GM13976 (cell line): ENCODE measurements around the gene PPP1R18.

Experiments used
- DNase-seq: peaks from one replicate; pipeline ENCODE4 v3.0.0; 2012; ENCODE audit warnings: low spot score
- in situ Hi-C: fragments of 300-500 bp; cut with MboI; formaldehyde crosslinking; loops from one replicate; pipeline ENCODE4 v1.12.0; 2022; ENCODE audit warnings: low sequenced_read_pairs, mixed read lengths, inconsistent platforms; ENCODE audit not compliant: unreplicated experiment
- TF ChIP-seq, protein P1 (sequence below): IDR thresholded peaks from 2 replicates; pipeline ENCODE4 v1.5.1; 2012; ENCODE audit warnings: borderline replicate concordance, mild to moderate bottlenecking; ENCODE audit not compliant: insufficient read depth; ENCODE audit errors: extremely low read depth, missing control alignments, control extremely low read depth

Gene PPP1R18

DNA sequence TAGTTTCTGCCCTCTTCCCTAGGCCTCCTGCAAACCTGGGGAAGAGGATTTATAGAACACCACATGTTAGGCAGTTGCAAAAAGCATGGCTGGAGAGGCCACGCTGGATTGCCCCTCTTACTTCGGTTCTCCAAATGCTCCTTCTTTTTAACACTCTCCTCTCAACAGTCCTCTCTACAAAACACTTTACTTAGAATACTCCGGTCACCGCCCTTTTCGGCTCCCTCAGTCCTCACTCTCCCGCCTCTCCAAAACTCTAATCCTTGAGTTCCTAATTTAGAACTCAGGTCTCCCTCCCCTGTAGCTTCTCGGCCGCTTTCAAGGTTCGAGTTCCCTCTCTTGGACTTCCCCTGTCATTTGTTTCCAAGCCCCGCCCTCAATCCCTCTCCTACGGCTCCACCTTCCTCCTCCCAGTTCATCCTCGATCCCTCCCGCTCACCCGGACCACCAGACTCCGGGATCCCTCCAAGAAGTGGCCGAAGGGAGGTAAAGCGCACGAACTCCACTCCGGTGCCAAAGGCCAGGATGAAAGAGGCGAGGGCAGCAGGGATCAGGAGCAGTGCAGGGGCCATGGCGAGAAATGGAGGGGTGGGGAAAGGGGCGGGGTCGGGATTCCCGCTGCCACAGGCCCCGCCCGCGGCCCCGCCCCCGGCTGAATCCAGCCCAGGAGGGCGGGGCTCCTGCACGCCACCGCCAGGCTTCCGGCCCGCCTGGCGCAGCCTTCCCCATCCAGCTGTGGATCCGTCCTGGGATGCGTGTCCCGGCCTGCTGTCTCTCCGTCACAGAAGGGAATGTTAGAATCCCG is 4.2 kb upstream of the PPP1R18 start, which contains the start of gene NRM:
NRM (minus strand) TSS at position 582 of the 805 bp plus-strand sequence; CDS start at position 572, 10 bp downstream.
- in situ Hi-C loops, result no loop called here
- peak; percentile 91 for DNase-seq
- TF ChIP-seq, protein P1, sequence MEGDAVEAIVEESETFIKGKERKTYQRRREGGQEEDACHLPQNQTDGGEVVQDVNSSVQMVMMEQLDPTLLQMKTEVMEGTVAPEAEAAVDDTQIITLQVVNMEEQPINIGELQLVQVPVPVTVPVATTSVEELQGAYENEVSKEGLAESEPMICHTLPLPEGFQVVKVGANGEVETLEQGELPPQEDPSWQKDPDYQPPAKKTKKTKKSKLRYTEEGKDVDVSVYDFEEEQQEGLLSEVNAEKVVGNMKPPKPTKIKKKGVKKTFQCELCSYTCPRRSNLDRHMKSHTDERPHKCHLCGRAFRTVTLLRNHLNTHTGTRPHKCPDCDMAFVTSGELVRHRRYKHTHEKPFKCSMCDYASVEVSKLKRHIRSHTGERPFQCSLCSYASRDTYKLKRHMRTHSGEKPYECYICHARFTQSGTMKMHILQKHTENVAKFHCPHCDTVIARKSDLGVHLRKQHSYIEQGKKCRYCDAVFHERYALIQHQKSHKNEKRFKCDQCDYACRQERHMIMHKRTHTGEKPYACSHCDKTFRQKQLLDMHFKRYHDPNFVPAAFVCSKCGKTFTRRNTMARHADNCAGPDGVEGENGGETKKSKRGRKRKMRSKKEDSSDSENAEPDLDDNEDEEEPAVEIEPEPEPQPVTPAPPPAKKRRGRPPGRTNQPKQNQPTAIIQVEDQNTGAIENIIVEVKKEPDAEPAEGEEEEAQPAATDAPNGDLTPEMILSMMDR, result no peak

- in situ Hi-C loops, result no loop called here
- DNase-seq, result no peak
- TF ChIP-seq, protein P1, result no peak
Measured at GRCh38 chr6:30689985-30690384, 3.5 kb upstream of the PPP1R18 start.

- TF ChIP-seq, protein P1, result no peak
- in situ Hi-C loops, result no loop called here
- DNase-seq, result no peak
Measured at GRCh38 chr6:30689022-30689865, 2.8 kb upstream of the PPP1R18 start.

GRCh38 chr6:30688569-30688968 is 2.1 kb upstream of the PPP1R18 start:
- in situ Hi-C loops, result no loop called here
- no peak for DNase-seq
- TF ChIP-seq, protein P1, result no peak

- TF ChIP-seq, protein P1, result no peak
- DNase-seq, result no peak
- in situ Hi-C loops, result no loop called here
Measured at GRCh38 chr6:30687659-30688431, 1.4 kb upstream of the PPP1R18 start.

DNA sequence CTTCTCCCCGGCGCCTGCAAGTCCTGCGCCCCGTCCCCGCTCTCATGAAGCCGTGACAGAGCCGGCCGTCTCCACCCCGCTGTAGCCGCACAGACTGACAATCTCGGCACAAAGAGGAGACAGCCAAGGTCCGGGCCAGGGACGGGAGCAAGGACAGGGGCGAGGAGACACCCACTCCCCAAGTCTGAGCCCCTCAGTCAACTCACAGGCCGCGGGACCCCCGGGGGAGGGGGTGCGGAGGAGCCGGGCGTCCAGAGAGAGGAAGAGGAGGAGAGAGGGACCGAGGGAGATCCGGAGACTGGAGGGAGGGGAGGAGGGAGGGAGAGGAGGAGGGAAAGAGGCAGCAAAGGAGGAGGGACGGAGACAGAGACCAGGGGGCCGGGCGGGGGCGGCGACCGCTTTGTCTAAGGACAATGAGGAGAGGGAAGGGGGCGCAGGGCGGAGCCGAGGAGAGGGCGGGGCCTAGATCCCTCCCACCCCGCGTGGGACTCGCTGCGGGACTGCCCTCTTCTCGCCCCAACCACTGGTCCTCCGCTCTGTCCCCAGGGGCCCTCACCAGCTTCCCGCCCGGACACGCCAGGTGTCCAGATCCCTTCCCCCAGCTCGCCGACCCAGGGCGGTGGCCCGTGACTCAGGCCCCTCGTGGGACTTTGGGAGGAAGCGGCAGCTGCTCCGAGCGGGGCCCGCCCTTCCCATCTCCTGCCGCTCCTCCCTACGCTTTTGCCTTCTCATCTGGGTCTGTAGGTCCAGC is 638 bp upstream of the PPP1R18 start:
- in situ Hi-C loops, result no loop called here
- peak; percentile 90 for DNase-seq
- TF ChIP-seq, protein P1, result no peak
